ENCODE measurements around the gene FAAP20.

FAAP20 gene

DNA sequence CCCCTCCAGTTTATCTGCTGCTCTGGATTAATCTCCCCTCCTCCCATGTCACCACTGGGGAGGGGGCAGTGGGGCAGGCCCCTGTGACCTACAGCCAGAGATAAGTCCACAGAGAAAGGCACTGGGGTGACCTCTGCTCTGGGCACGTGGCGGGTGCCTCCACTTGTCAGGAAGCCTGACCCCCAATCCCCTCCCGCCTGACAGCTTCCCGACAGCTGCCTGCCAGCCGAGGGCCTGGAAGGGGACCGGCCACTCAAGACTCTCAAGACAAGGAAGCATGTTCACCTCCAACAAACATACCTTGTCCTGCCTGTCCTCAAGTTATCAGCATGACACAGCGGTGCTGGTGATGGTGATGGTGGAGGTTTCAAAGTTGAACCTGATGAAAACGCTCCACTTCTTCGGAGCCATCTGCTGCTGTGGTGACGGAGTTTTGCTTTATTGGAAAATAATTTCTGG lies 3.2 kb upstream of the FAAP20 start:
- TF ChIP-seq, protein P1, sequence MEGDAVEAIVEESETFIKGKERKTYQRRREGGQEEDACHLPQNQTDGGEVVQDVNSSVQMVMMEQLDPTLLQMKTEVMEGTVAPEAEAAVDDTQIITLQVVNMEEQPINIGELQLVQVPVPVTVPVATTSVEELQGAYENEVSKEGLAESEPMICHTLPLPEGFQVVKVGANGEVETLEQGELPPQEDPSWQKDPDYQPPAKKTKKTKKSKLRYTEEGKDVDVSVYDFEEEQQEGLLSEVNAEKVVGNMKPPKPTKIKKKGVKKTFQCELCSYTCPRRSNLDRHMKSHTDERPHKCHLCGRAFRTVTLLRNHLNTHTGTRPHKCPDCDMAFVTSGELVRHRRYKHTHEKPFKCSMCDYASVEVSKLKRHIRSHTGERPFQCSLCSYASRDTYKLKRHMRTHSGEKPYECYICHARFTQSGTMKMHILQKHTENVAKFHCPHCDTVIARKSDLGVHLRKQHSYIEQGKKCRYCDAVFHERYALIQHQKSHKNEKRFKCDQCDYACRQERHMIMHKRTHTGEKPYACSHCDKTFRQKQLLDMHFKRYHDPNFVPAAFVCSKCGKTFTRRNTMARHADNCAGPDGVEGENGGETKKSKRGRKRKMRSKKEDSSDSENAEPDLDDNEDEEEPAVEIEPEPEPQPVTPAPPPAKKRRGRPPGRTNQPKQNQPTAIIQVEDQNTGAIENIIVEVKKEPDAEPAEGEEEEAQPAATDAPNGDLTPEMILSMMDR (IDR thresholded peaks at IDR 0.05; ENCODE audit: low read depth, low read length) = no peak
- H3K4me3 ChIP-seq (ENCODE audit: low read depth, low read length) = no peak overlapping the region

- no peak overlapping the region for H3K4me3 ChIP-seq (ENCODE audit: low read depth, low read length)
- TF ChIP-seq, protein P1 (IDR thresholded peaks at IDR 0.05; ENCODE audit: low read depth, low read length) = no peak
Observed at GRCh38 chr1:2196901-2197638, 2.5 kb upstream of the FAAP20 start.

DNA sequence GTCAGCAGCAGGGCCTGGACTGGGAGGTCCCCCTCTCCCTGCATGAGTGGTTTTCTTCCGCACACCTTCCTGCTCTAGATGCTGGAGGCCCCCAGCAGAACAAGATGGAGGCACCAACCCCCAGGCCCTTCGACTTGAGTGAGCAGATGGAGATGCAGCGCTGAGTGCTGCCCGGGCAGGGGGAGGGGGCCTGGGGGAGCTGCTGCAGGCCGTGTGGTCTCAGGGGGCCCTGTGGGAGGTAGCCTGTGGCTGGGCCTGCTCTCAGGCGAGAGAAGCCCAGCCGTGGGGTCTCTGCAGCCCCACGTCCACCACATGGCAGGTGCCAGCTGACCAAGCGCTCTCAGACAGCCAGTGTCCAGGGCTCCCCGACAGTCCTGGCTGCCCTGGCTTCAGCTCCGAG lies 1.2 kb upstream of the FAAP20 start:
- TF ChIP-seq, protein P1 (IDR thresholded peaks at IDR 0.05; ENCODE audit: low read depth, low read length) = no peak
- H3K4me3 ChIP-seq (ENCODE audit: low read depth, low read length) = no peak overlapping the region

- peak overlapping the region; percentile 65 for H3K4me3 ChIP-seq (ENCODE audit: low read depth, low read length)
Observed at GRCh38 chr1:2194898-2195673, 514 bp upstream of the FAAP20 start.

GRCh38 chr1:2193514-2194281 lies 874 bp downstream of the FAAP20 start:
- H3K4me3 ChIP-seq (ENCODE audit: low read depth, low read length) = peak overlapping the region; percentile 50
- TF ChIP-seq, protein P1 (IDR thresholded peaks at IDR 0.05; ENCODE audit: low read depth, low read length) = no peak

More at GRCh38 chr1:2194898-2195673, 514 bp upstream of the FAAP20 start:
- TF ChIP-seq, protein P1 (IDR thresholded peaks at IDR 0.05; ENCODE audit: low read depth, low read length) = peak; percentile 89

- 0 out of 2 replicates have a peak overlapping the region, but pooled peaks have one; percentile 8 for H3K4me3 ChIP-seq (ENCODE audit: low read depth, low read length)
- TF ChIP-seq, protein P1 (IDR thresholded peaks at IDR 0.05; ENCODE audit: low read depth, low read length) = no peak
Observed at GRCh38 chr1:2192031-2192995, 2.3 kb downstream of the FAAP20 start.

Data from WI38 (cell line).